HCT116 (cell line): ENCODE results near the gene SMDT1. TPM values are rescaled to one million over a fixed set of nuclear protein-coding genes. Genes with fewer than 3 reads are reported as not detected.

Source experiments
- ATAC-seq: fragments of 200-7000 bp; cut with Tn5 transposase; 2 replicates; pipeline ENCODE4 v1.9.1; 2020; ENCODE audit warnings: mild to moderate bottlenecking, moderate library complexity
- BruUV-seq: library from RNA; stranded (reverse); fragments of 400-500 nt; replicated peaks from 2 replicates; lab custom pipeline; 2021; lab: Mats Ljungman, UMichigan
- CTCF ChIA-PET: fragments of 300-600 bp; sonication (Branson Sonifier 250); formaldehyde crosslinking; loops from one replicate; lab custom pipeline; 2021; ENCODE audit warnings: antibody characterized with exemption; lab: Charles Lee
- POLR2A ChIA-PET: fragments of 300-600, 350-600 bp; sonication (Branson Sonifier 250); formaldehyde crosslinking; loops from one replicate; lab custom pipeline; 2021; ENCODE audit warnings: antibody characterized with exemption; lab: Charles Lee
- RAD21 ChIA-PET, 2 experiments: fragments of 300-600 bp; sonication (Branson Sonifier 250); formaldehyde crosslinking; loops; one replicate each; lab custom pipeline; 2023; ENCODE audit warnings: low total read pairs in 2 of 2; ENCODE audit not compliant: uncharacterized antibody in 2 of 2, unreplicated experiment in 2 of 2, low non-redundant PET in 1 of 2; lab: Charles Lee
- DNase-seq: peaks from one replicate; pipeline ENCODE4 v3.0.0-alpha.2; 2010; ENCODE audit warnings: low read depth, low spot score
- H2AFZ ChIP-seq: fragments of 200-600 bp; shearing (Covaris generic), sonication (generic); 2 replicates; pipeline ENCODE4 v1.6.1; 2017; ENCODE audit warnings: low read depth, mixed run types, mixed read lengths, antibody characterized with exemption, low read length; ENCODE audit not compliant: poor library complexity, severe bottlenecking
- H3K27ac ChIP-seq: 2 replicates; pipeline ENCODE4 v1.5.1; 2012; ENCODE audit warnings: low read depth, low read length
- H3K27me3 ChIP-seq: fragments of 200-600 bp; sonication (generic); 2 replicates; pipeline ENCODE4 v1.6.1; 2016; ENCODE audit warnings: mixed run types, low read length, mixed read lengths; ENCODE audit not compliant: insufficient read depth
- H3K36me3 ChIP-seq, 2 experiments: fragments of 200-500 bp in 1 of 2; fragments of 200-600 bp in 1 of 2; sonication (Bioruptor generic) in 1 of 2; sonication (generic) in 1 of 2; 2 replicates each; pipeline versions ENCODE4 v1.5.1 to v1.6.1; 2014 to 2016; ENCODE audit warnings: low read length in 2 of 2, inconsistent platforms in 1 of 2, mixed read lengths in 1 of 2, mixed run types in 1 of 2; ENCODE audit not compliant: insufficient read depth in 2 of 2, control insufficient read depth in 1 of 2
- H3K4me1 ChIP-seq, 2 experiments: fragments of 200-600 bp in 1 of 2; sonication (generic) in 1 of 2; 2 replicates each; pipeline versions ENCODE4 v1.5.1 to v1.6.1; 2012 to 2017; ENCODE audit warnings: low read length in 2 of 2, inconsistent platforms in 1 of 2, mild to moderate bottlenecking in 1 of 2, mixed read lengths in 1 of 2, mixed run types in 1 of 2, moderate library complexity in 1 of 2; ENCODE audit not compliant: insufficient read depth in 2 of 2, control insufficient read depth in 1 of 2
- H3K4me2 ChIP-seq: fragments of 200-600 bp; sonication (generic); 2 replicates; pipeline ENCODE4 v1.6.1; 2017; ENCODE audit warnings: mixed run types, low read length, mixed read lengths
- H3K4me3 ChIP-seq, 2 experiments: fragments of 200-600 bp in 1 of 2; sonication (generic) in 1 of 2; replicated peaks in 1 of 2; 2 replicates each; pipeline ENCODE4 v1.5.1; 2011 to 2016; ENCODE audit warnings: low read length in 2 of 2, control low read depth in 1 of 2, low read depth in 1 of 2, mild to moderate bottlenecking in 1 of 2, mixed read lengths in 1 of 2, mixed run types in 1 of 2
- H3K79me2 ChIP-seq: fragments of 200-600 bp; sonication (generic); 2 replicates; pipeline ENCODE4 v1.6.1; 2017; ENCODE audit warnings: mild to moderate bottlenecking, mixed run types, low read length, moderate library complexity, mixed read lengths; ENCODE audit not compliant: insufficient read depth
- H3K9ac ChIP-seq: fragments of 200-600 bp; sonication (generic); 2 replicates; pipeline ENCODE4 v1.6.1; 2016; ENCODE audit warnings: low read length, mixed read lengths
- H3K9me2 ChIP-seq: fragments of 200-600 bp; sonication (generic), shearing (Covaris generic); 2 replicates; pipeline ENCODE4 v1.6.1; 2017; ENCODE audit warnings: mixed run types, mild to moderate bottlenecking, moderate library complexity; ENCODE audit not compliant: insufficient read depth
- H3K9me3 ChIP-seq, 2 experiments: fragments of 200-500 bp in 1 of 2; fragments of 200-600 bp in 1 of 2; sonication (Bioruptor generic) in 1 of 2; sonication (generic) in 1 of 2; 2 replicates each; pipeline ENCODE4 v1.6.1; 2014 to 2017; ENCODE audit warnings: low read length in 2 of 2, mixed read lengths in 2 of 2, inconsistent platforms in 1 of 2, low read depth in 1 of 2, mild to moderate bottlenecking in 1 of 2, mixed run types in 1 of 2, moderate library complexity in 1 of 2; ENCODE audit not compliant: control insufficient read depth in 1 of 2, insufficient read depth in 1 of 2
- H4K20me1 ChIP-seq: fragments of 200-600 bp; sonication (generic), shearing (Covaris generic); 2 replicates; pipeline ENCODE4 v1.6.1; 2017; ENCODE audit warnings: mixed run types, mild to moderate bottlenecking, moderate library complexity; ENCODE audit not compliant: insufficient read depth
- ATF3 ChIP-seq: IDR thresholded peaks from 2 replicates; pipeline ENCODE4 v1.6.1; 2012
- CBX3 ChIP-seq: IDR thresholded peaks from 2 replicates; pipeline ENCODE4 v1.6.1; 2012; ENCODE audit warnings: low read depth
- CEBPB ChIP-seq: IDR thresholded peaks from 2 replicates; pipeline ENCODE4 v1.6.1; 2012; ENCODE audit warnings: low read depth
- EGR1 ChIP-seq: IDR thresholded peaks from 2 replicates; pipeline ENCODE4 v1.6.1; 2012; ENCODE audit warnings: low read depth
- ELF1 ChIP-seq: IDR thresholded peaks from 2 replicates; pipeline ENCODE4 v1.6.1; 2012; ENCODE audit warnings: low read depth, borderline replicate concordance
- EZH2phosphoT487 ChIP-seq: fragments of 200-600 bp; IDR thresholded peaks from 2 replicates; pipeline ENCODE4 v1.6.1; 2018; ENCODE audit warnings: antibody characterized with exemption, borderline replicate concordance
- JUND ChIP-seq: IDR thresholded peaks from 2 replicates; pipeline ENCODE4 v1.6.1; 2012
- POLR2A ChIP-seq: IDR thresholded peaks from 2 replicates; pipeline ENCODE4 v1.7.0; 2011; ENCODE audit warnings: borderline replicate concordance; ENCODE audit not compliant: insufficient read depth, insufficient read length; ENCODE audit errors: extremely low read depth
- POLR2AphosphoS5 ChIP-seq: IDR thresholded peaks from 2 replicates; pipeline ENCODE4 v1.6.1; 2011; ENCODE audit warnings: mild to moderate bottlenecking, low read depth, low read length, moderate library complexity
- RAD21 ChIP-seq: IDR thresholded peaks from 2 replicates; pipeline ENCODE4 v1.6.1; 2012; ENCODE audit warnings: low read depth, mild to moderate bottlenecking
- SIN3A ChIP-seq: IDR thresholded peaks from 2 replicates; pipeline ENCODE4 v1.6.1; 2012; ENCODE audit warnings: low read depth
- SP1 ChIP-seq: IDR thresholded peaks from 2 replicates; pipeline ENCODE4 v1.6.1; 2012; ENCODE audit warnings: low read depth
- SRF ChIP-seq: IDR thresholded peaks from 2 replicates; pipeline ENCODE4 v1.6.1; 2012; ENCODE audit warnings: low read depth
- TCF7L2 ChIP-seq: IDR thresholded peaks from 2 replicates; pipeline ENCODE4 v1.7.0; 2011; ENCODE audit warnings: borderline replicate concordance, inconsistent platforms; ENCODE audit not compliant: insufficient read depth, insufficient read length; ENCODE audit errors: extremely low read depth
- YY1 ChIP-seq: IDR thresholded peaks from 2 replicates; pipeline ENCODE4 v1.6.1; 2011; ENCODE audit warnings: low read length, low read depth, moderate library complexity, mild to moderate bottlenecking; ENCODE audit not compliant: insufficient replicate concordance; ENCODE audit errors: extremely low read depth
- ZFX ChIP-seq: fragments of 450-650 bp; IDR thresholded peaks from 2 replicates; pipeline ENCODE4 v1.6.1; 2017
- ZNF274 ChIP-seq: fragments of 200-500 bp; sonication (Bioruptor generic); IDR thresholded peaks from 2 replicates; pipeline ENCODE4 v1.6.1; 2014; ENCODE audit warnings: mild to moderate bottlenecking, low read depth, low read length, inconsistent platforms
- intact Hi-C: fragments of 100-400 bp; cut with micrococcal nuclease; formaldehyde crosslinking; loops from 2 replicates; pipeline ENCODE4 v1.10.0; 2022
- total RNA-seq: library from RNA; stranded (reverse); gene quantifications from one replicate; pipeline ENCODE4 v1.2.1, GENCODE V29; 2021; ENCODE audit not compliant: unreplicated experiment
- TF ChIP-seq, protein P1 (sequence below), 3 experiments: fragments of 200-600 bp in 1 of 3; sonication (generic) in 1 of 3; IDR thresholded peaks in 2 of 3; conservative IDR thresholded peaks in 1 of 3; 2 replicates each; pipeline ENCODE4 v1.5.1; 2012 to 2017; ENCODE audit warnings: low read depth in 2 of 3, low read length in 2 of 3, antibody characterized with exemption in 1 of 3, borderline replicate concordance in 1 of 3, control low read depth in 1 of 3, mild to moderate bottlenecking in 1 of 3, mixed read lengths in 1 of 3, mixed run types in 1 of 3, moderate library complexity in 1 of 3; ENCODE audit not compliant: insufficient read depth in 1 of 3
- TF ChIP-seq, protein P2 (sequence below): IDR thresholded peaks from 2 replicates; pipeline ENCODE4 v1.6.1; 2011; ENCODE audit warnings: mild to moderate bottlenecking, low read length, moderate library complexity; ENCODE audit not compliant: insufficient replicate concordance; ENCODE audit errors: extremely low read depth

The SMDT1 gene
- total RNA-seq, 1 experiment from 2014 or later = 51.9 TPM

DNA sequence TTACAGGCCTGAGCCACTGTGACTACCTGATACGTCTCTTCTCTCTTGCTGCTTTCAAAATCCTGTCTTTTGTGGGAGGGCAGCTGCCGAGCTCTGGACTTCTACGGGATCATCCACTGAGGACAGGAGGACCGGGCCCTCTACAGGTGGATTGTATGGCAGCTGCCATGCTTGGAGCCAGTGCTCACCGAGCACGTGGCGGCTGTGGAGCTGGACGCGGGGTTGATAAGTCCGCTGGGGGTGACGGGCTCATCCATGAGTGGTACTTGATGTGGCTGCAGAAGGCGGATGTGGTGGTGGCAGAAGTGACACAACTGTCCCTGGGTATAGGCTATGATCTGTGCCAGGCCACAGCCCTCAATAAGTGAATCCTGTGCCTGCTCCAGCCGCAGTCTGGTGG, 53.0 kb downstream of the SMDT1 start:
- Histone ChIP-seq H3K9me2 (no peaks in the 10 kb centered on the region), H3K9ac (no peak overlapping the region), H3K4me1 (peaks cover 0 to 5% of the 10 kb centered on the region in 2 experiments; a peak in 1 of 4 replicates), H3K4me3 (no peak overlapping the region), H3K27ac (no peak overlapping the region), H4K20me1 (no peaks in the 10 kb centered on the region), H3K36me3 (no peaks in the 10 kb centered on the region), H2AFZ (no peak overlapping the region), H3K79me2 (no peaks in the 10 kb centered on the region), H3K27me3 (no peaks in the 10 kb centered on the region), H3K4me2 (no peak overlapping the region), H3K9me3 (no peaks in the 10 kb centered on the region)
- TF ChIP-seq POLR2A = no peak
- TF ChIP-seq TCF7L2 = no peak
- TF ChIP-seq CEBPB = no peak
- TF ChIP-seq SIN3A = no peak
- TF ChIP-seq ZFX = no peak
- TF ChIP-seq SP1 = no peak
- TF ChIP-seq, protein P1, sequence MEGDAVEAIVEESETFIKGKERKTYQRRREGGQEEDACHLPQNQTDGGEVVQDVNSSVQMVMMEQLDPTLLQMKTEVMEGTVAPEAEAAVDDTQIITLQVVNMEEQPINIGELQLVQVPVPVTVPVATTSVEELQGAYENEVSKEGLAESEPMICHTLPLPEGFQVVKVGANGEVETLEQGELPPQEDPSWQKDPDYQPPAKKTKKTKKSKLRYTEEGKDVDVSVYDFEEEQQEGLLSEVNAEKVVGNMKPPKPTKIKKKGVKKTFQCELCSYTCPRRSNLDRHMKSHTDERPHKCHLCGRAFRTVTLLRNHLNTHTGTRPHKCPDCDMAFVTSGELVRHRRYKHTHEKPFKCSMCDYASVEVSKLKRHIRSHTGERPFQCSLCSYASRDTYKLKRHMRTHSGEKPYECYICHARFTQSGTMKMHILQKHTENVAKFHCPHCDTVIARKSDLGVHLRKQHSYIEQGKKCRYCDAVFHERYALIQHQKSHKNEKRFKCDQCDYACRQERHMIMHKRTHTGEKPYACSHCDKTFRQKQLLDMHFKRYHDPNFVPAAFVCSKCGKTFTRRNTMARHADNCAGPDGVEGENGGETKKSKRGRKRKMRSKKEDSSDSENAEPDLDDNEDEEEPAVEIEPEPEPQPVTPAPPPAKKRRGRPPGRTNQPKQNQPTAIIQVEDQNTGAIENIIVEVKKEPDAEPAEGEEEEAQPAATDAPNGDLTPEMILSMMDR (IDR thresholded peaks at IDR 0.05 in 2 of 3, conservative IDR thresholded peaks at IDR 0.05 in 1 of 3; ENCODE audit: borderline replicate concordance in 1 of 3, insufficient read depth in 1 of 3, low read depth in 2 of 3, low read length in 2 of 3) = no peak
- TF ChIP-seq ELF1 = no peak
- TF ChIP-seq JUND = no peak
- no peak for TF ChIP-seq EZH2phosphoT487
- no peak for TF ChIP-seq CBX3
- TF ChIP-seq SRF = no peak
- TF ChIP-seq, protein P2, sequence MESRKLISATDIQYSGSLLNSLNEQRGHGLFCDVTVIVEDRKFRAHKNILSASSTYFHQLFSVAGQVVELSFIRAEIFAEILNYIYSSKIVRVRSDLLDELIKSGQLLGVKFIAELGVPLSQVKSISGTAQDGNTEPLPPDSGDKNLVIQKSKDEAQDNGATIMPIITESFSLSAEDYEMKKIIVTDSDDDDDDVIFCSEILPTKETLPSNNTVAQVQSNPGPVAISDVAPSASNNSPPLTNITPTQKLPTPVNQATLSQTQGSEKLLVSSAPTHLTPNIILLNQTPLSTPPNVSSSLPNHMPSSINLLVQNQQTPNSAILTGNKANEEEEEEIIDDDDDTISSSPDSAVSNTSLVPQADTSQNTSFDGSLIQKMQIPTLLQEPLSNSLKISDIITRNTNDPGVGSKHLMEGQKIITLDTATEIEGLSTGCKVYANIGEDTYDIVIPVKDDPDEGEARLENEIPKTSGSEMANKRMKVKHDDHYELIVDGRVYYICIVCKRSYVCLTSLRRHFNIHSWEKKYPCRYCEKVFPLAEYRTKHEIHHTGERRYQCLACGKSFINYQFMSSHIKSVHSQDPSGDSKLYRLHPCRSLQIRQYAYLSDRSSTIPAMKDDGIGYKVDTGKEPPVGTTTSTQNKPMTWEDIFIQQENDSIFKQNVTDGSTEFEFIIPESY = no peak
- TF ChIP-seq RAD21 = no peak
- TF ChIP-seq POLR2AphosphoS5 = no peak
- no peak for TF ChIP-seq YY1
- no peak for TF ChIP-seq ZNF274
- no peak for TF ChIP-seq EGR1
- no peak for TF ChIP-seq ATF3
- ChIA-PET RAD21 (no interaction called here), POLR2A (no interaction called here), CTCF (interaction anchor here (1.2 kb wide), 1 partner anchor 11 kb away, joined by 3 read pairs; no protein-coding TSS in a partner anchor)
- DNase-seq = no peak
- intact Hi-C loops = no loop called here
- BruUV-seq = no TSS peak
- ATAC-seq = peak; percentile 35; the same call in 1 of the 2 replicates
